ENCODE measurements around the gene SIAH3. TPM values are rescaled to one million over a fixed set of nuclear protein-coding genes. Genes with fewer than 3 reads are reported as not detected.

The SIAH3 gene
- total RNA-seq, 1 experiment from 2014 or later = not detected

DNA sequence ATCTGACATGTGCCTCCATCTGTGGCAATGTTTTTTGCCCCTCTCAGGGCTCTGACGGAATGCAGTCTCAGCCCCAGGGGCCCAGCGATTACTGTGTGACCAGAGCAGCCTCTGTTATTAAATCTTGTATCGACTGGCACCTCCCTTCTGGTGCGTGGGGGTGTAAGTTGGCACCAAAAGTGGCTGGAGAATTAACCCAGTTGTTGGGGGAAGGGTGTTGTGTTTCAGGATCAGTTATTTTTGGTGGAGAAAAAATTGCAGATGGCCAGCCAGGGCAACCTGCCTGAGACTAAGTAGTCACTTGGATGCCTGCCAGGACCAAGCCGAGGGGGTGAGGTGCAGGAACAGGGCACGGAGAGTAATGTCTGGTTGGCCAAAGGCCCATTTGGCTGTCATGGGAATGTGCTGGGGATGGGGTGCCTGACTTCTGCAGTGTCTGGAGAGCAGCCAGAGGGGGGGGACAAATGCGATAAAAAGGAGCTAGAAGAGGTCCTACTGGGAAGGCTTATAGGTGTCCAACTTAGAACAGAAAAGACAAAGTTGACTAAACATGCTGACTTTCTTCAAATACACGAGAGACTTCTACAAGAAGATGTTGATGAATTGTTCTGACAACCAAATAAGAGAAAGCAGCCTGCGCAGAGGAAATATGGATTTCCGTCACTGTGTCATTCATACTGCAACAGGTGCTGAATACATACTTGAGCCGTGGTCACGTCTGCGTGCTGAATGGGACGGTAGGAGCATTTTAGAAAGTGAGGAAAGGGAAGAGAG is 69.8 kb downstream of the SIAH3 start:
- Histone ChIP-seq H3K79me2 (ENCODE audit: low read length) (no peaks in the 10 kb centered on the region), H4K20me1 (ENCODE audit: low read length) (no peaks in the 10 kb centered on the region), H3K4me2 (ENCODE audit: low read length) (no peak overlapping the region), H3K27ac (ENCODE audit: low read length) (no peak overlapping the region), H3K36me3 (ENCODE audit: low read depth, low read length) (no peaks in the 10 kb centered on the region), H2AFZ (ENCODE audit: low read length) (no peak overlapping the region), H3K9ac (ENCODE audit: low read length) (no peak overlapping the region), H3K4me3 (ENCODE audit: low read length) (no peak overlapping the region), H3F3A (ENCODE audit: low read length, unreplicated experiment) (no peaks in the 10 kb centered on the region), H3K4me1 (ENCODE audit: insufficient read depth, low read length) (no peaks in the 10 kb centered on the region), H3K9me3 (ENCODE audit: low read length) (no peaks in the 10 kb centered on the region), H3K27me3 (ENCODE audit: low read length) (no peaks in the 10 kb centered on the region), H3K9me2 (replicated peaks; ENCODE audit: low read length) (no peaks in the 10 kb centered on the region)
- ChIA-PET POLR2A (ENCODE audit: unreplicated experiment) (no interaction called here), CTCF (no interaction called here)
- TF ChIP-seq, protein P1, sequence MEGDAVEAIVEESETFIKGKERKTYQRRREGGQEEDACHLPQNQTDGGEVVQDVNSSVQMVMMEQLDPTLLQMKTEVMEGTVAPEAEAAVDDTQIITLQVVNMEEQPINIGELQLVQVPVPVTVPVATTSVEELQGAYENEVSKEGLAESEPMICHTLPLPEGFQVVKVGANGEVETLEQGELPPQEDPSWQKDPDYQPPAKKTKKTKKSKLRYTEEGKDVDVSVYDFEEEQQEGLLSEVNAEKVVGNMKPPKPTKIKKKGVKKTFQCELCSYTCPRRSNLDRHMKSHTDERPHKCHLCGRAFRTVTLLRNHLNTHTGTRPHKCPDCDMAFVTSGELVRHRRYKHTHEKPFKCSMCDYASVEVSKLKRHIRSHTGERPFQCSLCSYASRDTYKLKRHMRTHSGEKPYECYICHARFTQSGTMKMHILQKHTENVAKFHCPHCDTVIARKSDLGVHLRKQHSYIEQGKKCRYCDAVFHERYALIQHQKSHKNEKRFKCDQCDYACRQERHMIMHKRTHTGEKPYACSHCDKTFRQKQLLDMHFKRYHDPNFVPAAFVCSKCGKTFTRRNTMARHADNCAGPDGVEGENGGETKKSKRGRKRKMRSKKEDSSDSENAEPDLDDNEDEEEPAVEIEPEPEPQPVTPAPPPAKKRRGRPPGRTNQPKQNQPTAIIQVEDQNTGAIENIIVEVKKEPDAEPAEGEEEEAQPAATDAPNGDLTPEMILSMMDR (conservative IDR thresholded peaks at IDR 0.05; ENCODE audit: low read depth, low read length) = no peak
- TF ChIP-seq EZH2phosphoT487 (IDR thresholded peaks at IDR 0.05; ENCODE audit: borderline replicate concordance, low read length) (no peak), EZH2 (IDR thresholded peaks at IDR 0.05; ENCODE audit: low read length, unreplicated experiment) (no peak)
- intact Hi-C loops (cut with micrococcal nuclease) = no loop called here
- ATAC-seq (no peak), DNase-seq (peak; percentile 2)
- no TSS peak for BruUV-seq (replicated peaks)

GRCh38 chr13:45779901-45780300 is 71.7 kb downstream of the SIAH3 start:
- H4K20me1 ChIP-seq (ENCODE audit: low read length) = no peaks in the 10 kb centered on the region
- CTCF ChIA-PET = no interaction called here
- H3K4me1 ChIP-seq (ENCODE audit: insufficient read depth, low read length) = no peaks in the 10 kb centered on the region
- TF ChIP-seq EZH2phosphoT487 (IDR thresholded peaks at IDR 0.05; ENCODE audit: borderline replicate concordance, low read length) (no peak), EZH2 (IDR thresholded peaks at IDR 0.05; ENCODE audit: low read length, unreplicated experiment) (no peak)
- TF ChIP-seq, protein P1 (conservative IDR thresholded peaks at IDR 0.05; ENCODE audit: low read depth, low read length) = no peak
- no peak overlapping the region for H3K9ac ChIP-seq (ENCODE audit: low read length)
- BruUV-seq (replicated peaks) = no TSS peak
- H3K36me3 ChIP-seq (ENCODE audit: low read depth, low read length) = no peaks in the 10 kb centered on the region
- POLR2A ChIA-PET (ENCODE audit: unreplicated experiment) = no interaction called here
- H3K79me2 ChIP-seq (ENCODE audit: low read length) = no peaks in the 10 kb centered on the region
- H3K9me3 ChIP-seq (ENCODE audit: low read length) = no peaks in the 10 kb centered on the region
- ATAC-seq (no peak), DNase-seq (no peak)
- no peak overlapping the region for H3K4me3 ChIP-seq (ENCODE audit: low read length)
- H3K4me2 ChIP-seq (ENCODE audit: low read length) = no peak overlapping the region
- peaks cover 9% of the 10 kb centered on the region; the same call in 1 of the 2 replicates for H3K27me3 ChIP-seq (ENCODE audit: low read length)
- H2AFZ ChIP-seq (ENCODE audit: low read length) = no peak overlapping the region
- H3K9me2 ChIP-seq (replicated peaks; ENCODE audit: low read length) = no peaks in the 10 kb centered on the region
- H3K27ac ChIP-seq (ENCODE audit: low read length) = no peak overlapping the region
- no peaks in the 10 kb centered on the region for H3F3A ChIP-seq (ENCODE audit: low read length, unreplicated experiment)
- intact Hi-C loops (cut with micrococcal nuclease) = no loop called here

- H3K27me3 ChIP-seq (ENCODE audit: low read length) = peaks cover 9% of the 10 kb centered on the region; the same call in 1 of the 2 replicates
- no peak for DNase-seq
- no peak for ATAC-seq
- no peaks in the 10 kb centered on the region for H4K20me1 ChIP-seq (ENCODE audit: low read length)
- POLR2A ChIA-PET (ENCODE audit: unreplicated experiment) = no interaction called here
- H3K9me2 ChIP-seq (replicated peaks; ENCODE audit: low read length) = no peaks in the 10 kb centered on the region
- H3K4me1 ChIP-seq (ENCODE audit: insufficient read depth, low read length) = no peaks in the 10 kb centered on the region
- intact Hi-C loops (cut with micrococcal nuclease) = no loop called here
- no peaks in the 10 kb centered on the region for H3K79me2 ChIP-seq (ENCODE audit: low read length)
- no peaks in the 10 kb centered on the region for H3K9me3 ChIP-seq (ENCODE audit: low read length)
- H3K4me3 ChIP-seq (ENCODE audit: low read length) = no peak overlapping the region
- TF ChIP-seq EZH2phosphoT487 (IDR thresholded peaks at IDR 0.05; ENCODE audit: borderline replicate concordance, low read length) (no peak), EZH2 (IDR thresholded peaks at IDR 0.05; ENCODE audit: low read length, unreplicated experiment) (no peak)
- TF ChIP-seq, protein P1 (conservative IDR thresholded peaks at IDR 0.05; ENCODE audit: low read depth, low read length) = no peak
- H3K4me2 ChIP-seq (ENCODE audit: low read length) = no peak overlapping the region
- BruUV-seq (replicated peaks) = no TSS peak
- CTCF ChIA-PET = no interaction called here
- no peak overlapping the region for H2AFZ ChIP-seq (ENCODE audit: low read length)
- H3F3A ChIP-seq (ENCODE audit: low read length, unreplicated experiment) = no peaks in the 10 kb centered on the region
- H3K36me3 ChIP-seq (ENCODE audit: low read depth, low read length) = no peaks in the 10 kb centered on the region
- H3K27ac ChIP-seq (ENCODE audit: low read length) = no peak overlapping the region
- no peak overlapping the region for H3K9ac ChIP-seq (ENCODE audit: low read length)
Observed at GRCh38 chr13:45778882-45779281, 72.7 kb downstream of the SIAH3 start.

Data from PC-3 (cell line).